ENCODE measurements around the gene LY86. TPM values are rescaled to one million over a fixed set of nuclear protein-coding genes. Genes with fewer than 3 reads are reported as not detected.
"Not testable (repeated sequence)": the region's sequence is repeated elsewhere in the genome, so short reads cannot be mapped to it uniquely, and the experiment has no call there.

LY86 gene
- total and polyA plus RNA-seq, 4 experiments from 2014 or later: 1.0 to 4.6 (median 1.5) TPM

DNA sequence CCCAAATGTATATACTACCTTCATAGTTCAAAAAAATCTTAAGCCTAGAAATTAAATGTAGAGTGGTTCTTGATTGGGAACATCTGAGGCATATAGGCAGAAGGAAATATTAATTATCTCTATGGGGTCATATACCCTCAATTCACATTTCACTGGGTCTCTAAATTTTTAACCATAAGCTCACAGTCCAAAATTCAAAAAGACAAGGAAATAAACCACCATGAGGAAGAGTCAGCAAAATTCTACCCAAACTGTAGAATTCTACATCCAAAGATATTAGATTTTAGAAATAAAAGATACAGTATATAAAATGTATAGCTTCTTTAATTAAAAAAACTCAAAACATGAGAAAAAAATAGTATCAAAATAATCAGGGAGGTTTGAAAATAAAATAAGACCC, 15.5 kb downstream of the LY86 start:
- no peaks in the 10 kb centered on the region for H3K27me3 ChIP-seq (ENCODE audit: insufficient read depth, low read length)
- POLR2A ChIA-PET (ENCODE audit: partially characterized antibody): interaction anchor here (1.0 kb wide), 1 partner anchor 9 kb away, joined by 3 read pairs; no protein-coding TSS in a partner anchor
- H3K4me3 Mint-ChIP-seq: no peak overlapping the region
- no peak overlapping the region for H3K27ac ChIP-seq (ENCODE audit: low read depth, low read length)
- no peak overlapping the region for H3K27ac Mint-ChIP-seq
- no peaks in the 10 kb centered on the region for H3K36me3 ChIP-seq (ENCODE audit: insufficient read depth, low read length)
- H3K9me3 Mint-ChIP-seq: peaks cover 0 to 9% (median 3%) of the 10 kb centered on the region in 8 donors
- H3K4me1 Mint-ChIP-seq: peaks cover 0 to 19% (median 8%) of the 10 kb centered on the region in 4 donors
- CTCF ChIA-PET (ENCODE audit: partially characterized antibody): interaction anchor here (0.8 to 1.3 kb wide), 3 partner anchors 10 to 48 kb away, joined by 3 read pairs; no protein-coding TSS in a partner anchor
- H3K36me3 Mint-ChIP-seq: no peaks in the 10 kb centered on the region
- peaks cover 6% of the 10 kb centered on the region for H3K4me1 ChIP-seq (ENCODE audit: insufficient read depth, low read length)
- H3K4me3 ChIP-seq (ENCODE audit: low read length in 2 of 2): no peak overlapping the region
- DNase-seq: no peak
- peaks cover 0 to 4% of the 10 kb centered on the region in 2 donors for H3K27me3 Mint-ChIP-seq
- intact Hi-C loops (cut with micrococcal nuclease): no loop called here
- no peaks in the 10 kb centered on the region for H3K9me3 ChIP-seq (ENCODE audit: control insufficient read depth in 1 of 2, low read length in 2 of 2)

DNA sequence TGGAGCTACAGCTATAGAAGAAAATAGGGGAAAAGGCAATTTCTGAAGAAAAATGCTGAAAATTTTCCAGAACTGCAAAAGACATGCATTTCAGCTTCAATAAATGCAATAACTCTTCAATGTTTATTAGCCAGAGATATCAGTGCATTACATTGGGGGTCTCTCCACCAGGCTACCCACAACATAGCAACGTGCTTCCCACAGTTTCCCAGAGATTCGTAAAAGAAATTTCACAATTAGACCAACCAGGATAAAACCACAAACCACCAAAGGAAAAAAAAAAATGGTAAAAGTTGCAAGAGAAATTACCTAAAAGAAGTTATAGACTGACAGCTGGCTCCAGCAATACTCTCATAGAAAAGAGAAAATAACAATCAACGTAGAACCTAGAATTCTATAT, 16.0 kb downstream of the LY86 start:
- no peak overlapping the region for H3K4me3 Mint-ChIP-seq
- DNase-seq: no peak
- no peaks in the 10 kb centered on the region for H3K36me3 Mint-ChIP-seq
- Histone ChIP-seq H3K27me3 (ENCODE audit: insufficient read depth, low read length) (no peaks in the 10 kb centered on the region), H3K36me3 (ENCODE audit: insufficient read depth, low read length) (no peaks in the 10 kb centered on the region), H3K27ac (ENCODE audit: low read depth, low read length) (no peak overlapping the region), H3K4me3 (ENCODE audit: low read length in 2 of 2) (no peak overlapping the region), H3K4me1 (ENCODE audit: insufficient read depth, low read length) (peaks cover 11% of the 10 kb centered on the region), H3K9me3 (ENCODE audit: control insufficient read depth in 1 of 2, low read length in 2 of 2) (no peaks in the 10 kb centered on the region)
- H3K4me1 Mint-ChIP-seq: peaks cover 2 to 24% (median 12%) of the 10 kb centered on the region in 4 donors
- H3K27ac Mint-ChIP-seq: no peak overlapping the region
- intact Hi-C loops (cut with micrococcal nuclease): no loop called here
- peaks cover 0 to 4% of the 10 kb centered on the region in 2 donors for H3K27me3 Mint-ChIP-seq
- ChIA-PET CTCF (ENCODE audit: partially characterized antibody) (interaction anchor here (0.8 to 1.3 kb wide), 4 partner anchors 10 to 49 kb away, joined by 3 read pairs; no protein-coding TSS in a partner anchor), POLR2A (ENCODE audit: partially characterized antibody) (interaction anchor here (1.0 kb wide), 1 partner anchor 9 kb away, joined by 3 read pairs; no protein-coding TSS in a partner anchor)
- H3K9me3 Mint-ChIP-seq: peaks cover 0 to 9% (median 3%) of the 10 kb centered on the region in 8 donors

DNA sequence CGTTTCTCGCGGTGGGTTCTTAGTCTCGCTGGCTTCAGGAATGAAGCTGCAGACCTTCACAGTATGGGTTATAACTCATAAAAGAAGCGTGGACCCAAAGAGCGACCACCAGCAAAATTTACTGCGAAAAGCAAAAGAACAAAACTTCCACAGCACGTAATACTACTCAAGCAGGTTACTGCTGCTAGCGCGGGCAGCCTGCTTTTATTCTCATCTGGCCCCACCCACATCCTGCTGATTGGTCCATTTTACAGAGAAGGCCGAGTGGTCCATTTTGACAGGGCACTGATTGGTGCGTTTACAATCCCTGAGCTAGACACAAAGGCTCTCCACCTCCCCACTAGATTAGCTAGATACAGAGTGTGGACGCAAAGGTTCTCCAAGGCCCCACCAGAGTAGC, 17.4 kb downstream of the LY86 start:
- H3K27ac ChIP-seq (ENCODE audit: low read depth, low read length): no peak overlapping the region
- intact Hi-C loops (cut with micrococcal nuclease): no loop called here
- ChIA-PET CTCF (ENCODE audit: partially characterized antibody) (interaction anchor here (1.2 kb wide), 1 partner anchor 44 kb away, joined by 3 read pairs; no protein-coding TSS in a partner anchor), POLR2A (ENCODE audit: partially characterized antibody) (interaction anchor here (0.6 kb wide), 1 partner anchor 8 kb away, joined by 3 read pairs; no protein-coding TSS in a partner anchor)
- peaks cover 0 to 9% (median 4%) of the 10 kb centered on the region in 8 donors for H3K9me3 Mint-ChIP-seq
- H3K4me3 ChIP-seq (ENCODE audit: low read length in 2 of 2): no peak overlapping the region
- DNase-seq: no peak
- no peak overlapping the region for H3K27ac Mint-ChIP-seq
- H3K9me3 ChIP-seq (ENCODE audit: control insufficient read depth in 1 of 2, low read length in 2 of 2): no peaks in the 10 kb centered on the region
- peaks cover 12 to 37% (median 23%) of the 10 kb centered on the region in 4 donors for H3K4me1 Mint-ChIP-seq
- peaks cover 0 to 2% of the 10 kb centered on the region in 2 donors for H3K27me3 Mint-ChIP-seq
- H3K36me3 ChIP-seq (ENCODE audit: insufficient read depth, low read length): no peaks in the 10 kb centered on the region
- H3K4me3 Mint-ChIP-seq: no peak overlapping the region
- peaks cover 25% of the 10 kb centered on the region for H3K4me1 ChIP-seq (ENCODE audit: insufficient read depth, low read length)
- H3K27me3 ChIP-seq (ENCODE audit: insufficient read depth, low read length): no peaks in the 10 kb centered on the region
- H3K36me3 Mint-ChIP-seq: no peaks in the 10 kb centered on the region

DNA sequence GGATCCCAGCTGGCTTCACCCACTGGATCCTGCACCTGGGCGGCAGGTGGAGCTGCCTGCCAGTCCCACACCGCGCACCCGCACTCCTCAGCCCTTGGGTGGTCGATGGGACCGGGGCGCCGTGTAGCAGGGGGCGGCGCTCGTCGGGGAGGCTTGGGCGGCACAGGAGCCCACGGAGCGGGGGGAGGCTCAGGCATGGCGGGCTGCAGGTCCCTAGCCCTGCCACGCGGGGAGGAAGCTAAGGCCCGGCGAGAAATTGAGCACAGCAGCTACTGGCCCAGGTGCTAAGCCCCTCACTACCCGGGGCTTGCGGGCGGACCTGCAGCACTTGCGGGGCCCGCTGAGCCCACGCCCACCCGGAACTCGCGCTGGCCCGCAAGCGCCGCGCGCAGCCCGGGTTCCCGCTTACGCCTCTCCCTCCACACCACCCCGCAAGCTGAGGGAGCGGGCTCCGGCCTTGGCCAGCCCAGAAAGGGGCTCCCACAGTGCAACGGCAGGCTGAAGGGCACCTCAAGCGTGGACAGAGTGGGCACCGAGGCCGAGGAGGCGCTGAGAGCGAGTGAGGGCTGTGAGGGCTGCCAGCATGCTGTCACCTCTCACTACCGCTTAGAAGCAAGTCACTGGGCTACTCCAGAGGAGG, 18.0 kb downstream of the LY86 start:
- H3K36me3 Mint-ChIP-seq; H3K27me3 Mint-ChIP-seq; intact Hi-C loops (cut with micrococcal nuclease); H3K9me3 Mint-ChIP-seq; POLR2A ChIA-PET (ENCODE audit: partially characterized antibody); H3K27ac ChIP-seq (ENCODE audit: low read depth, low read length); H3K4me3 Mint-ChIP-seq; H3K27me3 ChIP-seq (ENCODE audit: insufficient read depth, low read length); H3K36me3 ChIP-seq (ENCODE audit: insufficient read depth, low read length); H3K27ac Mint-ChIP-seq; H3K4me3 ChIP-seq (ENCODE audit: low read length in 2 of 2); H3K9me3 ChIP-seq (ENCODE audit: control insufficient read depth in 1 of 2, low read length in 2 of 2); CTCF ChIA-PET (ENCODE audit: partially characterized antibody); DNase-seq: not testable (repeated sequence)
- peaks cover 17 to 44% (median 28%) of the 10 kb centered on the region in 4 donors for H3K4me1 Mint-ChIP-seq
- peaks cover 31% of the 10 kb centered on the region for H3K4me1 ChIP-seq (ENCODE audit: insufficient read depth, low read length)

DNA sequence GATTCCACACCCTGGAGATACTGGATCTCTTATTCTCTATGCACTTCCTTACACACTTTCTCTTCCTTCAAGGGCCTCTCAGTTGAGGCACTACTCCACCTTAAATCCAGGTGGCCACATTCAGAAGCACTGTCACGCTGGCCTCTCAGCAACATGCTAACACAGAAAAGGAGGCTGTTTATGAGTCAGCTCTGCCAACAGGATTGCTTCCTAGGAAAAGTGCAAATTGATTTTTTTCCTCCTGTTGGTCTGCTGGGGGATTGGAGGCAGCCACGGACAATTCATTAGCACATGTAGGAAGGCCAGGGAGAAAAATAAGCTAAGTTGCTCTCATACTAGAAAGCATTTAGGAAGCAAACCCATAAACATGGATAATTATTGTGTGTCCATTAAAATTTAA, 20.9 kb downstream of the LY86 start:
- H3K27ac ChIP-seq (ENCODE audit: low read depth, low read length): peak overlapping the region; percentile 15
- no peaks in the 10 kb centered on the region for H3K9me3 ChIP-seq (ENCODE audit: control insufficient read depth in 1 of 2, low read length in 2 of 2)
- Mint-ChIP-seq H3K9me3 (peaks cover 0 to 7% (median 1%) of the 10 kb centered on the region in 8 donors), H3K4me1 (peaks cover 39 to 69% (median 51%) of the 10 kb centered on the region in 4 donors), H3K4me3 (peak overlapping the region in 2 of 8 donors; percentile 14 to 49), H3K27me3 (no peaks in the 10 kb centered on the region), H3K27ac (peak overlapping the region; percentile 34 to 98 (median 95)), H3K36me3 (no peaks in the 10 kb centered on the region)
- intact Hi-C loops (cut with micrococcal nuclease): no loop called here
- CTCF ChIA-PET (ENCODE audit: partially characterized antibody): interaction anchor here (5.9 kb wide), 1 partner anchor 52 kb away, joined by 37 read pairs; no protein-coding TSS in a partner anchor
- H3K27me3 ChIP-seq (ENCODE audit: insufficient read depth, low read length): no peaks in the 10 kb centered on the region
- DNase-seq: no peak
- no peaks in the 10 kb centered on the region for H3K36me3 ChIP-seq (ENCODE audit: insufficient read depth, low read length)
- peaks cover 60% of the 10 kb centered on the region for H3K4me1 ChIP-seq (ENCODE audit: insufficient read depth, low read length)
- POLR2A ChIA-PET (ENCODE audit: partially characterized antibody): interaction anchor here (1.1 to 2.7 kb wide), 5 partner anchors 9 to 49 kb away, joined by 3 to 15 read pairs (median 10); partner anchors contain the start of gene LY86
- no peak overlapping the region for H3K4me3 ChIP-seq (ENCODE audit: low read length in 2 of 2)

DNA sequence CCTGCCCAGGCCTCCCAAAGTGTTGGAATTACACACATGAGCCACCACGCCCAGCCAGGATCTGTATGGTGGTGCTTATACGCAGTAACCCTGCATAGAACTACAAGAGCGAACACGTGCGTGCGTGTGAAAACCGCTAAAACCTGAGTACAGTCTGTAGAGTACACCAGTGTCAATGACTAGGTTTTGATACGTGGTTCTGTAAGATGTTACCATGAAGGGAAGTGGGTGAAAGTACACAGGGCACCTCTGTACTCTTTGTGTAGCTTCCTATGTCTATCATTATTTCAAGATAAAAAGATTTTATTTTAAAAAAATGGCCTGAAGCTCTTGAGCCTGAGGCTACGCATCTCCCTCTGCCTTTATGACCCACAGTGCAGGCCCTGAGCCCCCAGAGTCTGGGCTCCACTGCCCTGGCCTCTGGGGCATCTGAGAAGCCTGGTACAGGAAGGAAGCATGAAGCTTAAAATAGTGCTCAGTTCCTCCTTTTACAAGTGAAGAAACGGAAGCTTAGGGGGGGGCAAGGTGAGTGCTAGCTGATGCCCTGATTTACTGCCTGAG, 21.6 kb downstream of the LY86 start:
- H3K4me3 Mint-ChIP-seq: peak overlapping the region in 7 of 8 donors; percentile 53 to 73 (median 61)
- H3K4me1 Mint-ChIP-seq: peaks cover 42 to 74% (median 57%) of the 10 kb centered on the region in 4 donors
- H3K27me3 Mint-ChIP-seq: no peaks in the 10 kb centered on the region
- Histone ChIP-seq H3K27me3 (ENCODE audit: insufficient read depth, low read length) (no peaks in the 10 kb centered on the region), H3K9me3 (ENCODE audit: control insufficient read depth in 1 of 2, low read length in 2 of 2) (no peaks in the 10 kb centered on the region), H3K4me1 (ENCODE audit: insufficient read depth, low read length) (peaks cover 67% of the 10 kb centered on the region), H3K4me3 (ENCODE audit: low read length in 2 of 2) (no peak overlapping the region), H3K36me3 (ENCODE audit: insufficient read depth, low read length) (no peaks in the 10 kb centered on the region), H3K27ac (ENCODE audit: low read depth, low read length) (peak overlapping the region; percentile 15)
- H3K27ac Mint-ChIP-seq: peak overlapping the region; percentile 81 to 98 (median 95)
- peaks cover 0 to 5% (median 0%) of the 10 kb centered on the region in 8 donors for H3K9me3 Mint-ChIP-seq
- ChIA-PET CTCF (ENCODE audit: partially characterized antibody) (interaction anchor here (0.7 to 5.9 kb wide), 4 partner anchors 17 to 65 kb away, joined by 3 to 37 read pairs (median 3); no protein-coding TSS in a partner anchor), POLR2A (ENCODE audit: partially characterized antibody) (interaction anchor here (0.9 to 2.7 kb wide), 8 partner anchors 9 to 67 kb away, joined by 3 to 15 read pairs (median 6); partner anchors contain the start of gene LY86)
- peak; percentile 61 to 72 (median 64) for DNase-seq
- no peaks in the 10 kb centered on the region for H3K36me3 Mint-ChIP-seq
- intact Hi-C loops (cut with micrococcal nuclease): loop anchor here (1.0 to 10.0 kb wide), 3 partner anchors 67 to 1835 kb away; partner anchors contain the start of genes CDYL and RREB1

Data from CD4-positive, alpha-beta memory T cell (primary cell).